GM21360 (cell line): Measurements from ENCODE around the gene CHTF8.
"Not testable (repeated sequence)": the region's sequence is repeated elsewhere in the genome, so short reads cannot be mapped to it uniquely, and the experiment has no call there.

Experiments
- ATAC-seq: cut with Tn5 transposase; IDR thresholded peaks from one replicate; pipeline ENCODE4 v1.9.1; 2021; ENCODE audit warnings: mild to moderate bottlenecking, moderate library complexity; ENCODE audit not compliant: unreplicated experiment

Gene CHTF8, protein sequence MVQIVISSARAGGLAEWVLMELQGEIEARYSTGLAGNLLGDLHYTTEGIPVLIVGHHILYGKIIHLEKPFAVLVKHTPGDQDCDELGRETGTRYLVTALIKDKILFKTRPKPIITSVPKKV

DNA sequence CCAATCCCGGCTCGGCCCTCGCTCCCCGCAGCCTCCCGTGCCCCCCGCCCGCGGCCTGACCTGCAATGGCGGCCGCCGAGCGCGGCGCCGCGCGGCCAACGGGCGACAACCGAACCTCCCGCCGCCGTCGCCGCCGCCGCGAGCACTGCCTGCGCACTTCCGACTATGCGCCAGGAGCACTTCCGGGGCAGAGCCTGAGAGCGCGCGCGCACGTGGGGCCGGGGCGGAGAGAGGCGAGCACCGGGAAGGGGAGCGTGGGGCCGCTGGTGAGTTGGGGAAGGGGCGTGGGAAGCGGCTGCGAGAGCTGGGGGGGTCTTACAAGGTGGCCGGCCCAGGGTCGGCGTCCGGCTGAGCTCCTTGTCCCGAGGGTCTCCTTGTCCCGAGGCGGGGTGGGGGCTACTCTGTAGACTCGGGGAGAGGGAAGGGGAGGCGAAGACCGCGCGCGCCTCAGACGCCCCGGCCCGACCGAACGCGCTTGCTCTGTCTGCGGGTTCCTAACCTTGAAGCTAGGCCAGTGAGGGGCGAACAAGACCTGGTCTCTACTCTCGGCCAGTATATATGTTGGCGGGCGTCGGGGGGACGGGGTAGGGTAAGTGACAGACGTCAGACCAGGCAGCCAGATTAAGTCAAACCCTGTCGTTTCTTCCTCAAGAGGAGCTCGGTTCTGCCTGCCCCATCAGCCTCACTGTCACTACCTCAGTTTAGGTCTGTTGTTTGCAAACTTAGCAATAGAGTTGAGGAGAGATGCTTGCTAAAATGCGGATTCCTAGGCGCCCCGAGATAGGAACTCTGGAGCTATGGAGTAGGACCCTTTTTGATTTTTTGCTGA lies at the start of gene CHTF8, which contains the start of gene UTP4:
CHTF8 (minus strand) TSS at position 165 of the 829 bp plus-strand sequence. CDS start 11,130 bp downstream, outside the sequence.
UTP4 (plus strand) TSS at position 226 of the 829 bp plus-strand sequence. CDS start 811 bp downstream, outside the sequence.
- peak; percentile 85 for ATAC-seq

DNA sequence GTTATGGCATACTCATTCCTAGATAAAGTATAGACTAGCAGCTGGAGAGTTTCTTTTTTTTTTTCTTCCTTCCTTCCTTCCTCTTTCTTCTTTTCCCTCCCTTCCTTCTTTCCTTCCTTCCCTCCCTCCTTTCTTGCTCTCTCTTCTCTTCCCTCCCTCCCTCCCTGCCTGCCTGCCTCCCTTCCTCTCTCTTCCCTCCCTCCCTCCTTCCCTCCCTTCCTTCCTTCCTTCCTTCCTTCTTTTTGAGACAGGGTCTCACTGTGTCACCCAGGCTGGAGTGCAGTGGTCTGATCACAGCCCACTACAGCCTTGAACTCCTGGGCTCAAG lies 47.6 kb upstream of the CHTF8 start:
- ATAC-seq, result no peak

DNA sequence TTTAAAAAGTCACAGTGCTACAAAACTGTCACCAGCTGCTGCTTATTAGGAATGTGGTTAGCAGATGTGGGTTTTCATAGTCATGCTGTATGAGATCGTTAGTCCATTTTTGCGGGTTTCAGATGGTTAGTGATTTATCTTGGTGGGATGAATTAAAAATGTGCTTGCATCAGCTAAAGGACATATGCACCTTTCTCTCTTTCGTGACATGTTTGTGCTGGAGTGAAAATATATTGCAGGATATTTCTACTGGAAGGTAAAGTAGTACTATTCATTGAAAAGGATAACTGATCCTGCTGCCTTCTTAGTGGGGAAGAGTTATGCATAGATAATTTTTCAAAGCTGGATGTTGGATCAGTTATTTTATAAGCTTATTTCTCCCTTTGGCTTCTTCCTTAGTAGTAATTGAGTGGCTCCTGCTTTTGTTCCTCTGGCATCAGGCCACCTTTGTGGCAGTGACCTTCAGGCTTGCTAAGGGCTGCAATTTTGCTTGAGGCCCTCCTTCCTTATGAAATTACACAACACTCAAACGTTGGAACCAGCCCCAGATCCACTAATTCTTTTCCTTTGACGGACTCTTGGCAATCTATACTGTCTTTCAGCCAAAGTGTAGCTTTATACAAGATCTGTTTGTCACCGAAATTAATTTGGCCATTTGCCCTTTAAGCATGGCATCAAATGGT lies 47.1 kb upstream of the CHTF8 start:
- no peak for ATAC-seq

GRCh38 chr16:69176033-69176800 lies 43.8 kb upstream of the CHTF8 start:
- no peak for ATAC-seq

- ATAC-seq, result no peak
These were observed 39.1 kb upstream of the CHTF8 start for GRCh38 chr16:69171325-69172084.

DNA sequence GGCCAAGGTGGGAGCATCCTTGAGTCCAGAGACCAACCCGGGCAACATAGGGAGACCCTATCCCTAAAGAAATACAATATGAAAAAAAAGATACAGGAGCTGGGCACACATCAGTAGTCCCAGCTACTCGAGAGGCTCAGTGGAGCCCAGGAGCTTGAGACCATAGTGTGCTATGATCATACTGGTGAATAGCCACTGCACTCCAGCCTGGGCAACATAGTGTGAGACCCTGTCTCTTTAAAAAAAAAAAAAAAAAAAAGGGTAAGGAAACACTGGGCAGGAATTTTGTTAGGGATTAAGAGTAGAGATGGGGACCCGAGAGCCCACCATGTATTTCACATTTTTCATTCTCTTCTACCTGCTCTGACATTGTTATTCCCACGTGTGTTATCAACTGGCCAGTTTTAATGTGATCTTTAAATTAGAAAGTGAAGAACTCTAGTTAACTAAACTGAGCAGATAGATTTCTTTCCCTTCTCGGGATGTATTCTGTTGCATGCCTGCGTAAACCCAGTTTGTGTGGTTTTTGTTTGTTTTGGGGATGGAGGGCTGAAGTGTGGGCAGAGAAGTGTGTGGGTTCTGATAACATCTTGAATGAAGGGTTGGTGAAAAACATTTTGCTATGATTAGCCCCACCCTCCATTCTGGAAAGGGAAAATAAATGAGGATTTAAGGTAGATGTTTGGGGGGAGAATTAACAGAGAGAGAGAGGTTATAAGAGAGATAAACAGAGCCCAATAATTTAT lies 37.4 kb upstream of the CHTF8 start:
- ATAC-seq, result no peak

DNA sequence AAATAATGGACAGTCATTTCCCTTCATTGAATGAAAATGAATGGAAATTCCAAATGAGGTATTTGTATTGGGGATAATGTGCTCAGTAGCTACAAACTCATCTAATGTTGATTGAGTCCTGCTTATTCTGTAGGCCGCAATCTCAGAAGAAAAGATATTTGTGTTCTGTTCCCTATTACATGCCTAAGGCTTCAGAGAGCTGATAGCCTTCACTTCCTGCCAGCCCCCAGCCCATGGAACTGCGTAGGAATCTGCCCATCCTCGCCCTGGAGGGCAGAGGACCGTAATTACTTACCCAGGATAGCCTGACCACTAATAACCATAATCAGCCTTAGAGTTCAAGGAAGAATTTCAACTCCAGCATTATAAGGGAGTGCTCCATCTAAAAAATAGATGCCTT lies 36.7 kb upstream of the CHTF8 start:
- no peak for ATAC-seq

- no peak for ATAC-seq
These were observed 34.9 kb upstream of the CHTF8 start for GRCh38 chr16:69166946-69167930.

- ATAC-seq, result no peak
These were observed 33.9 kb upstream of the CHTF8 start for GRCh38 chr16:69166221-69166833.

GRCh38 chr16:69165584-69165983 lies 33.2 kb upstream of the CHTF8 start:
- no peak for ATAC-seq

- ATAC-seq, result no peak
These were observed 27.8 kb upstream of the CHTF8 start for GRCh38 chr16:69160192-69160591.

- no peak for ATAC-seq
These were observed 24.8 kb upstream of the CHTF8 start for GRCh38 chr16:69157196-69157595.

- ATAC-seq, result no peak
These were observed 17.9 kb upstream of the CHTF8 start for GRCh38 chr16:69150146-69150865.

DNA sequence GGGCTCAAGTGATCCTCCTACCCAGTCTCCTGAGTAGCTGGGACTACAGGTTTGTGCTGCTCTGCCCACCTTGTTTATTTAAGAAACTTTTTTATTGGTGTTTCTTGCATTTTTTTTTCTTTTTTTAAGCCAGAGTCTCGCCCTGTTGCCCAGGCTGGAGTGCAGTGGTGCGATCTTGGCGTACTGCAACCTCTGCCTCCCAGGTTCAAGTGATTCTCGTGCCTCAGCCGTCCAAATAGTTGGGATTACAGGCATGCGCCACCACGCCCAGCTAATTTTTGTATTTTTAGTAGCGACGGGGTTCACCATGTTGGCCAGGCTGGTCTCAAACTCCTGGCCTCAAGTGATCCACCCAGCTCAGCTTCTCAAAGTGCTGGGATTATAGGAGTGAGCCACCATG lies 17.2 kb upstream of the CHTF8 start:
- not testable (repeated sequence) for ATAC-seq

DNA sequence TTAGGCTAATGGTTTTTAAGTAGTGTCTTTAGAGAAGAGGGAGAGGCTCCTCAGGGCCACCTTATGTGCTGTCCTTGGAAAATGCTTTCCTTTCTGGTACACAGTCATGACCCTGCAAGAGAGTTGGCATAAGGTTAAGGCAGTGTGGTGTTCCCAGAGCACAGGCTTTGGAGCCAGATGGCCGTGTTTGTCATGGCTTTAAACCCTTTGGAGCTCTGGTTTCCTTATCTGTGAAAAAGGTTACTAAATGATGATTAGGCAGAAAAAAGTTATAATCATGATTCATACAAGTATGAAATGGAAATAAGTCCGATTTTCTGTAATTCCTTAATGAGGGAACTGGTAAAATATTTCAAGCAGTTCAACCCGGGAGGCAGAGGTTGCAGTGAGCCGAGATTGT lies 13.3 kb upstream of the CHTF8 start:
- ATAC-seq, result no peak

DNA sequence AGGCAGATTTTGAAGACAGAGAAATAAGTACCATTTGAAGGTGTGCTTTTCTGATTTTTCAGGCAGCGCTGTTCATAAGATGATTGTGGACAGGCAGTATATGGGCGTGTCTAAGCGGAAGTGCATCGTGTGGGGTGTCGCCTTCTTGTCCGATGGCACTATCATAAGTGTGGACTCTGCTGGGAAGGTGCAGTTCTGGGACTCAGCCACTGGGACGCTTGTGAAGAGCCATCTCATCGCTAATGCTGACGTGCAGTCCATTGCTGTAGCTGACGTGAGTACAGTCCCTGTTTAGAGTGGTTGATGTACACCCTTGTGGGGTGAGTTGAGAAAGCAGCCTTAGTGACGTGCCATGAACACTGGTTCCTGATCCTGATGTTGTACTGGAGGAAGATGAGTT lies 10.7 kb upstream of the CHTF8 start:
- ATAC-seq, result no peak

GRCh38 chr16:69141936-69142335 lies 9.5 kb upstream of the CHTF8 start:
- no peak for ATAC-seq

GRCh38 chr16:69141014-69141413 lies 8.6 kb upstream of the CHTF8 start:
- no peak for ATAC-seq
